ENCODE data around the gene CTNNBL1.

CTNNBL1 gene

GRCh38 chr20:37686762-37687477, 6.9 kb upstream of the CTNNBL1 start:
- Histone ChIP-seq H3K36me3 (ENCODE audit: insufficient read depth, low read length) (no peaks in the 10 kb centered on the region), H3K9ac (ENCODE audit: insufficient read length) (no peak overlapping the region), H3K27ac (no peak overlapping the region), H3K9me3 (ENCODE audit: low read depth, low read length) (no peaks in the 10 kb centered on the region), H3K4me3 (no peak overlapping the region)
- no peak for TF ChIP-seq FOXP2 (optimal IDR thresholded peaks at IDR 0.05; ENCODE audit: control extremely low read depth, extremely low read length, insufficient read depth)
- TF ChIP-seq EZH2 (IDR thresholded peaks at IDR 0.05) = no peak
- TF ChIP-seq POLR2AphosphoS5 (IDR thresholded peaks at IDR 0.05; ENCODE audit: borderline replicate concordance, low read depth, low read length) = no peak
- no peak for DNase-seq (ENCODE audit: low read depth, low spot score)

- H3K27ac ChIP-seq = no peak overlapping the region
- TF ChIP-seq EZH2 (IDR thresholded peaks at IDR 0.05) (no peak), FOXP2 (optimal IDR thresholded peaks at IDR 0.05; ENCODE audit: control extremely low read depth, extremely low read length, insufficient read depth) (no peak), POLR2AphosphoS5 (IDR thresholded peaks at IDR 0.05; ENCODE audit: borderline replicate concordance, low read depth, low read length) (no peak)
- H3K9ac ChIP-seq (ENCODE audit: insufficient read length) = no peak overlapping the region
- no peak overlapping the region for H3K4me3 ChIP-seq
- H3K36me3 ChIP-seq (ENCODE audit: insufficient read depth, low read length) = no peaks in the 10 kb centered on the region
- H3K9me3 ChIP-seq (ENCODE audit: low read depth, low read length) = no peaks in the 10 kb centered on the region
- no peak for DNase-seq (ENCODE audit: low read depth, low spot score)
These were observed 6.4 kb upstream of the CTNNBL1 start for GRCh38 chr20:37687478-37687805.

DNA sequence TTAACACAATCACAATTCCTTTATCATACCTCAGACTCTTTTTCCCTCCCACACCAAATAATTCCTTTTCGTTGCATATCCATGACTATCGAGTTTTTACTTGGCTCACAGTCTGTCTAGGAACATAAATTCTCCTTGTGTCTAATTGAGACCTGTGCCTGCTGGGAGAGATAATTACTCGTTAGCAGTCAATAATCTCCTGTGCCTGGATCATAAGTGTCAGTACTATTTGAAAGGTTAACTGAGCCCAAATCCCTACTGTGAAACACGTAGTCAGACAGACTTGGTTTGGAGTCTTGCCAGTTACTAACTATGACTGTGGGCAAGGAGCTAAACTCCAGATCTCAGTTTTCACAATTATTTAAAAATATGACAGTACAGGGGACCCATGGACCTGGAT, 5.7 kb upstream of the CTNNBL1 start:
- Histone ChIP-seq H3K4me3 (no peak overlapping the region), H3K36me3 (ENCODE audit: insufficient read depth, low read length) (no peaks in the 10 kb centered on the region), H3K9me3 (ENCODE audit: low read depth, low read length) (no peaks in the 10 kb centered on the region), H3K27ac (no peak overlapping the region), H3K9ac (ENCODE audit: insufficient read length) (no peak overlapping the region)
- no peak for TF ChIP-seq POLR2AphosphoS5 (IDR thresholded peaks at IDR 0.05; ENCODE audit: borderline replicate concordance, low read depth, low read length)
- no peak for DNase-seq (ENCODE audit: low read depth, low spot score)

DNA sequence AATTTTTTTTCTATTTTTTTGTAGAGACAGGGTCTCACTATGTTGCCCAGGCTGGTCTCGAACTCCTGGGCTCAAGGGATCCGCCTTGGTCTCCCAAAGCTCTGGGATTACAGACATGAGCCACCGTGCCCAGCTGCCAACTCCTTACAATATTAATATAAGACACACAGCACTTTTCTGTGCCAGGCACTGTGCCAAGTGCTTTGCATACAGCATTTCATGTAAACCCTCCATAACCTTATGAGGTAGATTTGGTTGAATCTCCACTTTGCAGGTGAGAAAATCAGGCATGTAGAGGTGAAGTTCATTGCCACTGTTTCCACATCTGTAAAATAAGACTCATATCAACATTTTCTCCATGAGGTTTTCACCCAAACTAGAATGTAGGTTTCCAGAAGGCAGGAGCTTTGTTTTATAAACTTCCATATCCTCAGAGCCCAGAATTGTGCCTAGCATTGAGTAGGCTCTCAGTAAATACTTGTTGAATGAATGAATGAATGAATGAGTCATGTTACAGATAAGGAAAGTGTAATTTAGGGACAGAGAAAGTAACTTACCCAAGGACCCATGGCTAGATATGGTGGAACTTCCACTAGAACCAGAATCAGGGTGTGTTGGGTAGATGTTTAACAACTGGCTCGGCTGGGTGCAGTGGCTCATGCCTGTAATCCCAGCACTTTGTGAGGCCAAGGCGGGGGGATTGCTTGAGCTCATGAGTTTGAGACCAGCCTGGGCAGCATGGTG, 3.0 kb upstream of the CTNNBL1 start:
- Histone ChIP-seq H3K4me3 (no peak overlapping the region), H3K9ac (ENCODE audit: insufficient read length) (no peak overlapping the region), H3K9me3 (ENCODE audit: low read depth, low read length) (no peaks in the 10 kb centered on the region), H3K27ac (no peak overlapping the region), H3K36me3 (ENCODE audit: insufficient read depth, low read length) (no peaks in the 10 kb centered on the region)
- no peak for DNase-seq (ENCODE audit: low read depth, low spot score)
- no peak for TF ChIP-seq EZH2 (IDR thresholded peaks at IDR 0.05)
- TF ChIP-seq POLR2AphosphoS5 (IDR thresholded peaks at IDR 0.05; ENCODE audit: borderline replicate concordance, low read depth, low read length) = no peak
- TF ChIP-seq FOXP2 (optimal IDR thresholded peaks at IDR 0.05; ENCODE audit: control extremely low read depth, extremely low read length, insufficient read depth) = no peak

DNA sequence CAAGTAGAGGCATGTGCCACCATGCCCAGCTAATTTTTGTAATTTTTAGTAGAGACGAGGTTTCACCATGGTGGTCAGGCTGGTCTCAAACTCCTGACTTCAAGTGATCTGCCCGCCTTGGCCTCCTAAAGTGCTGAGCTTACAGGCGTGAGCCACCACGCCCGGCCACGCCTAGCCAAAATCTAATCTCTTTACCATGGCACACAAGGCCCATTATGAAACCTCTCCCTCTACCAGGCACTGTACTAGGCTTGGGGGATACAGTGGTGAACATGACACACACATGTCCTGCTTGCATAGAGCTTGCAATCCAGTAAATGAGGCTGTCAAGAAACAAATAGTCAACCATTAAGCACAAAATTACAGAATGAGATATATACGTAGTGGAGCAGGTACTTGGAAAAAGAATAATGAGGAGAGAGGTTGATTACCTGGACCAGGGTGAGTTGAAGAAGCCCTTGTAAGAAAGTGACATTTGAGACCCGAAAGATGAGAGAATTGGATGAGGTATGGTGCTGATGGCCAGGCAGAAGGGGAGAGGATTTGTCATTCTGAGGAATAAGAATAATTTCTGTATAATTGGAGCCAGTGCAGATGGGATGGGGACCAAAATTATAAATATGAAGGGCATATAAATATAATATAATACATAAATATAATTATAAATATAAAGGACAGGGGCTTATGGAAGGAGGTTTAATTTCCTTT, 1.2 kb upstream of the CTNNBL1 start:
- no peaks in the 10 kb centered on the region; the same call in 1 of the 2 replicates for H3K36me3 ChIP-seq (ENCODE audit: insufficient read depth, low read length)
- DNase-seq (ENCODE audit: low read depth, low spot score) = no peak
- TF ChIP-seq EZH2 (IDR thresholded peaks at IDR 0.05) (no peak), POLR2AphosphoS5 (IDR thresholded peaks at IDR 0.05; ENCODE audit: borderline replicate concordance, low read depth, low read length) (no peak), FOXP2 (optimal IDR thresholded peaks at IDR 0.05; ENCODE audit: control extremely low read depth, extremely low read length, insufficient read depth) (no peak)
- H3K9me3 ChIP-seq (ENCODE audit: low read depth, low read length) = no peaks in the 10 kb centered on the region
- no peak overlapping the region for H3K4me3 ChIP-seq
- no peak overlapping the region for H3K27ac ChIP-seq
- H3K9ac ChIP-seq (ENCODE audit: insufficient read length) = no peak overlapping the region

GRCh38 chr20:37693242-37693634, 592 bp upstream of the CTNNBL1 start:
- peak overlapping the region; percentile 56 for H3K9ac ChIP-seq (ENCODE audit: insufficient read length)
- peak overlapping the region; percentile 99 for H3K4me3 ChIP-seq
- no peaks in the 10 kb centered on the region for H3K9me3 ChIP-seq (ENCODE audit: low read depth, low read length)
- TF ChIP-seq POLR2AphosphoS5 (IDR thresholded peaks at IDR 0.05; ENCODE audit: borderline replicate concordance, low read depth, low read length) (no peak), EZH2 (IDR thresholded peaks at IDR 0.05) (no peak), FOXP2 (optimal IDR thresholded peaks at IDR 0.05; ENCODE audit: control extremely low read depth, extremely low read length, insufficient read depth) (no peak)
- H3K36me3 ChIP-seq (ENCODE audit: insufficient read depth, low read length) = no peaks in the 10 kb centered on the region; the same call in 1 of the 2 replicates
- DNase-seq (ENCODE audit: low read depth, low spot score) = no peak
- H3K27ac ChIP-seq = no peak overlapping the region

DNA sequence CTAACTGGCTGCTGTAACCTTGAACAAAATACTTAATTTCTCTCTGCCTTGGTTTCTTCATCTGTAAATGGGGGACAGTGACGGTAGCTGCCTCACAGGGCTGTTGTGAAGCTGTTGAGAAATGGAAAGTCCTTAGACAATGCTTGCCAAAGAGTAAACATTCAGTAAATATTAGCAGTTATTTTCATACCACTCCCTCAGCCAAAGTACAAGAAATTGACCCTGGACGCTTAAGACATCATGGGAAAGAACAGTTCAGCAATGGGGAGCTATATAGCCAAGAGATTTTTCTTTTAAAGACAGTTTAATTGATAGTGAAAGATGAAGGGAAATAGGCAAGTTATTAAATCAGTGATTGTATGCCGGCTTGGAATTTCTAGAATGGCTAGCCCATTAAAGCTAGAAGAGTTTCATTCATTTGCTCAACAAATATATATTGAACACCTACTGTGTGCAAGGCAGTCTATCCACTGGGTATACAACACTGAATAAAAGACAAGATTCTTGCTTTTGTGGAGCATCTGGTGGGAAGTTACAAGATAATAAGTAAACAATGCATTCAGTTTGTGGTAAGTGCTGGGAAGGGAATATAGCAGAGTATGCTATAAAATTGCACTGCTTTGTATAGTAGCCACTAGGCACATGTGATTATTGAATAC, 2.0 kb downstream of the CTNNBL1 start:
- Histone ChIP-seq H3K36me3 (ENCODE audit: insufficient read depth, low read length) (no peaks in the 10 kb centered on the region; the same call in 1 of the 2 replicates), H3K9ac (ENCODE audit: insufficient read length) (no peak overlapping the region), H3K9me3 (ENCODE audit: low read depth, low read length) (no peaks in the 10 kb centered on the region), H3K27ac (no peak overlapping the region), H3K4me3 (no peak overlapping the region)
- no peak for TF ChIP-seq POLR2AphosphoS5 (IDR thresholded peaks at IDR 0.05; ENCODE audit: borderline replicate concordance, low read depth, low read length)
- no peak for TF ChIP-seq FOXP2 (optimal IDR thresholded peaks at IDR 0.05; ENCODE audit: control extremely low read depth, extremely low read length, insufficient read depth)
- no peak for TF ChIP-seq EZH2 (IDR thresholded peaks at IDR 0.05)
- DNase-seq (ENCODE audit: low read depth, low spot score) = no peak

- H3K36me3 ChIP-seq (ENCODE audit: insufficient read depth, low read length) = no peaks in the 10 kb centered on the region; the same call in 1 of the 2 replicates
- no peak overlapping the region for H3K27ac ChIP-seq
- no peaks in the 10 kb centered on the region for H3K9me3 ChIP-seq (ENCODE audit: low read depth, low read length)
- no peak overlapping the region for H3K9ac ChIP-seq (ENCODE audit: insufficient read length)
- DNase-seq (ENCODE audit: low read depth, low spot score) = no peak
- H3K4me3 ChIP-seq = no peak overlapping the region
- TF ChIP-seq EZH2 (IDR thresholded peaks at IDR 0.05) (no peak), FOXP2 (optimal IDR thresholded peaks at IDR 0.05; ENCODE audit: control extremely low read depth, extremely low read length, insufficient read depth) (no peak), POLR2AphosphoS5 (IDR thresholded peaks at IDR 0.05; ENCODE audit: borderline replicate concordance, low read depth, low read length) (no peak)
These were observed 3.5 kb downstream of the CTNNBL1 start for GRCh38 chr20:37697314-37697713.
